B cell (primary cell): ENCODE results near the gene RNF7. TPM values are rescaled to one million over a fixed set of nuclear protein-coding genes. Genes with fewer than 3 reads are reported as not detected.

Experiments
- ATAC-seq: fragments of 200-7000 bp; cut with Tn5 transposase; one replicate; pipeline ENCODE4 v1.10.0; 2021; ENCODE audit warnings: low read depth, mild to moderate bottlenecking, moderate number of reproducible peaks, moderate library complexity
- CTCF ChIA-PET: fragments of 350-600 bp; sonication (Branson Sonifier 250); formaldehyde crosslinking; loops from one replicate; lab custom pipeline; 2021; ENCODE audit warnings: antibody characterized with exemption, inconsistent platforms; lab: Charles Lee
- POLR2A ChIA-PET: fragments of 350-600 bp; sonication (Branson Sonifier 250); formaldehyde crosslinking; loops from one replicate; lab custom pipeline; 2021; ENCODE audit warnings: antibody characterized with exemption; lab: Charles Lee
- DNase-seq: peaks from one replicate; pipeline ENCODE4 v3.0.0; 2013
- H2AFZ ChIP-seq: 2 replicates; pipeline ENCODE4 v1.6.1; 2012; ENCODE audit warnings: mild to moderate bottlenecking, low read depth, low read length; ENCODE audit not compliant: insufficient read depth, poor library complexity, severe bottlenecking
- H3K27ac ChIP-seq, 2 donors: 1 replicate in 1 of 2; 2 replicates in 1 of 2; pipeline ENCODE4 v1.5.1; 2012 to 2013; ENCODE audit warnings: low read length in 2 of 2, mild to moderate bottlenecking in 2 of 2, moderate library complexity in 1 of 2
- H3K27me3 ChIP-seq, 4 experiments: fragments of 200-600 bp in 1 of 4; sonication (generic) in 1 of 4; replicated peaks in 1 of 4; 1 replicate in 2 of 4; 2 replicates in 2 of 4; pipeline versions ENCODE4 v1.6.1 to v1.7.0; 2013 to 2016; ENCODE audit warnings: low read length in 3 of 4, mild to moderate bottlenecking in 2 of 4, mixed read lengths in 1 of 4, moderate library complexity in 1 of 4; ENCODE audit not compliant: insufficient read depth in 4 of 4, control insufficient read depth in 3 of 4; ENCODE audit errors: control extremely low read depth in 1 of 4
- H3K36me3 ChIP-seq, 2 experiments: replicated peaks in 1 of 2; 1 replicate in 1 of 2; 2 replicates in 1 of 2; pipeline versions ENCODE4 v1.6.1 to v1.7.1; 2013; ENCODE audit warnings: low read length in 1 of 2; ENCODE audit not compliant: insufficient read depth in 2 of 2, control insufficient read depth in 1 of 2; ENCODE audit errors: control extremely low read depth in 1 of 2, extremely low read depth in 1 of 2
- H3K4me1 ChIP-seq, 2 donors: fragments of 200-600 bp in 1 of 2; sonication (generic) in 1 of 2; 1 replicate in 1 of 2; 2 replicates in 1 of 2; pipeline versions ENCODE4 v1.5.1 to v1.6.1; 2013 to 2017; ENCODE audit warnings: low read length in 2 of 2; ENCODE audit not compliant: control insufficient read depth in 2 of 2, insufficient read depth in 2 of 2
- H3K4me2 ChIP-seq: replicated peaks from 2 replicates; pipeline ENCODE3; 2012; ENCODE audit warnings: mild to moderate bottlenecking, low read depth, low read length; ENCODE audit not compliant: poor library complexity, severe bottlenecking
- H3K4me3 ChIP-seq, 5 experiments: fragments of 200-600 bp in 1 of 5; sonication (generic) in 1 of 5; 1 replicate in 3 of 5; 2 replicates in 2 of 5; pipeline versions ENCODE4 v1.5.1 to v1.7.0; 2011 to 2016; ENCODE audit warnings: low read length in 4 of 5, mild to moderate bottlenecking in 4 of 5, low read depth in 2 of 5, control low read depth in 1 of 5, moderate library complexity in 1 of 5; ENCODE audit not compliant: insufficient read depth in 1 of 5; ENCODE audit errors: control extremely low read depth in 1 of 5, extremely low read depth in 1 of 5
- H3K79me2 ChIP-seq: fragments of 200-600 bp; sonication (generic); one replicate; pipeline ENCODE4 v1.6.0; 2016; ENCODE audit warnings: low read length; ENCODE audit not compliant: control insufficient read depth, insufficient read depth
- H3K9ac ChIP-seq: fragments of 200-600 bp; sonication (generic); 2 replicates; pipeline ENCODE4 v1.6.1; 2017; ENCODE audit warnings: mild to moderate bottlenecking, low read length, moderate library complexity
- H3K9me3 ChIP-seq, 3 donors: one replicate each; pipeline versions ENCODE4 v1.6.1 to v1.7.1; 2013; ENCODE audit warnings: low read length in 2 of 3; ENCODE audit not compliant: control insufficient read depth in 2 of 3, insufficient read depth in 1 of 3; ENCODE audit errors: control extremely low read depth in 1 of 3
- H4K20me1 ChIP-seq: 2 replicates; pipeline ENCODE4 v1.6.0; 2012; ENCODE audit warnings: mild to moderate bottlenecking, low read length; ENCODE audit not compliant: insufficient read depth, control insufficient read depth, poor library complexity, severe bottlenecking
- H3K27ac Mint-ChIP-seq: one replicate; pipeline ENCODE4 v1.8.0; 2021; ENCODE audit warnings: mixed read lengths
- H3K27me3 Mint-ChIP-seq: one replicate; pipeline ENCODE4 v1.8.0; 2021; ENCODE audit warnings: mixed read lengths
- H3K4me1 Mint-ChIP-seq: one replicate; pipeline ENCODE4 v1.8.0; 2021; ENCODE audit warnings: mixed read lengths
- H3K4me3 Mint-ChIP-seq: one replicate; pipeline ENCODE4 v1.8.0; 2021; ENCODE audit warnings: mixed read lengths
- H3K9me3 Mint-ChIP-seq: one replicate; pipeline ENCODE4 v1.8.0; 2022; ENCODE audit warnings: mixed read lengths; ENCODE audit not compliant: insufficient read depth
- EZH2 ChIP-seq: IDR thresholded peaks from 2 replicates; pipeline ENCODE4 v1.6.1; 2012; ENCODE audit warnings: borderline replicate concordance, low read depth, mild to moderate bottlenecking, moderate library complexity, low read length; ENCODE audit not compliant: insufficient read depth, poor library complexity, severe bottlenecking
- WGBS: methylation state at CpG from one replicate; pipeline ENCODE4 v1.1.5; 2013; ENCODE audit warnings: missing lambda C conversion rate; ENCODE audit not compliant: insufficient coverage; 5-methylcytosine and 5-hydroxymethylcytosine counted together
- intact Hi-C: fragments of 100-400 bp; cut with micrococcal nuclease; formaldehyde crosslinking; loops from one replicate; pipeline ENCODE4 v1.10.0; 2022
- polyA plus RNA-seq: library from polyadenylated mRNA; depleted of rRNA; stranded (reverse); fragments of >200 nt; gene quantifications from 2 replicates; pipeline ENCODE4 v1.2.3, GENCODE V29; 2012
- total RNA-seq, 2 donors: library from RNA; stranded (reverse); fragments of 120-200 nt in 1 of 2; gene quantifications; 1 replicate in 1 of 2; 2 replicates in 1 of 2; pipeline versions ENCODE4 v1.2.3 to v1.2.4, GENCODE V29; 2013 to 2022
- TF ChIP-seq, protein P1 (sequence below): fragments of 200-600 bp; IDR thresholded peaks from one replicate; pipeline ENCODE4 v1.8.0; 2022; ENCODE audit warnings: antibody characterized with exemption, mild to moderate bottlenecking

Gene RNF7
- total and polyA plus RNA-seq, 2 donors (not counting 1 experiment from before 2014, with no cell fraction given) = 38.0 to 40.9 TPM

GRCh38 chr3:141735176-141735575 lies 2.9 kb upstream of the RNF7 start:
- intact Hi-C loops = loop anchor here (5.0 kb wide), 4 partner anchors 158 to 1267 kb away; partner anchors contain the start of genes ATR, RASA2 and U2SURP
- H3K4me2 ChIP-seq = no peak overlapping the region
- H3K27me3 Mint-ChIP-seq = no peaks in the 10 kb centered on the region
- DNase-seq = no peak
- no peaks in the 10 kb centered on the region for H4K20me1 ChIP-seq
- H2AFZ ChIP-seq = no peak overlapping the region
- H3K9me3 ChIP-seq = no peaks in the 10 kb centered on the region
- no peaks in the 10 kb centered on the region for H3K27me3 ChIP-seq
- H3K4me3 Mint-ChIP-seq = no peak overlapping the region
- no peak overlapping the region for H3K4me3 ChIP-seq
- POLR2A ChIA-PET = no interaction called here
- no peak for ATAC-seq
- H3K4me1 Mint-ChIP-seq = peaks cover 24% of the 10 kb centered on the region
- H3K27ac Mint-ChIP-seq = no peak overlapping the region
- H3K9ac ChIP-seq = no peak overlapping the region
- H3K27ac ChIP-seq = no peak overlapping the region
- peaks cover 21% of the 10 kb centered on the region for H3K79me2 ChIP-seq
- peaks cover 20 to 23% of the 10 kb centered on the region in 2 donors for H3K4me1 ChIP-seq
- TF ChIP-seq, protein P1, sequence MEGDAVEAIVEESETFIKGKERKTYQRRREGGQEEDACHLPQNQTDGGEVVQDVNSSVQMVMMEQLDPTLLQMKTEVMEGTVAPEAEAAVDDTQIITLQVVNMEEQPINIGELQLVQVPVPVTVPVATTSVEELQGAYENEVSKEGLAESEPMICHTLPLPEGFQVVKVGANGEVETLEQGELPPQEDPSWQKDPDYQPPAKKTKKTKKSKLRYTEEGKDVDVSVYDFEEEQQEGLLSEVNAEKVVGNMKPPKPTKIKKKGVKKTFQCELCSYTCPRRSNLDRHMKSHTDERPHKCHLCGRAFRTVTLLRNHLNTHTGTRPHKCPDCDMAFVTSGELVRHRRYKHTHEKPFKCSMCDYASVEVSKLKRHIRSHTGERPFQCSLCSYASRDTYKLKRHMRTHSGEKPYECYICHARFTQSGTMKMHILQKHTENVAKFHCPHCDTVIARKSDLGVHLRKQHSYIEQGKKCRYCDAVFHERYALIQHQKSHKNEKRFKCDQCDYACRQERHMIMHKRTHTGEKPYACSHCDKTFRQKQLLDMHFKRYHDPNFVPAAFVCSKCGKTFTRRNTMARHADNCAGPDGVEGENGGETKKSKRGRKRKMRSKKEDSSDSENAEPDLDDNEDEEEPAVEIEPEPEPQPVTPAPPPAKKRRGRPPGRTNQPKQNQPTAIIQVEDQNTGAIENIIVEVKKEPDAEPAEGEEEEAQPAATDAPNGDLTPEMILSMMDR = no peak
- no peak for TF ChIP-seq EZH2
- CTCF ChIA-PET = no interaction called here
- no peaks in the 10 kb centered on the region for H3K9me3 Mint-ChIP-seq
- H3K36me3 ChIP-seq = no peaks in the 10 kb centered on the region

DNA sequence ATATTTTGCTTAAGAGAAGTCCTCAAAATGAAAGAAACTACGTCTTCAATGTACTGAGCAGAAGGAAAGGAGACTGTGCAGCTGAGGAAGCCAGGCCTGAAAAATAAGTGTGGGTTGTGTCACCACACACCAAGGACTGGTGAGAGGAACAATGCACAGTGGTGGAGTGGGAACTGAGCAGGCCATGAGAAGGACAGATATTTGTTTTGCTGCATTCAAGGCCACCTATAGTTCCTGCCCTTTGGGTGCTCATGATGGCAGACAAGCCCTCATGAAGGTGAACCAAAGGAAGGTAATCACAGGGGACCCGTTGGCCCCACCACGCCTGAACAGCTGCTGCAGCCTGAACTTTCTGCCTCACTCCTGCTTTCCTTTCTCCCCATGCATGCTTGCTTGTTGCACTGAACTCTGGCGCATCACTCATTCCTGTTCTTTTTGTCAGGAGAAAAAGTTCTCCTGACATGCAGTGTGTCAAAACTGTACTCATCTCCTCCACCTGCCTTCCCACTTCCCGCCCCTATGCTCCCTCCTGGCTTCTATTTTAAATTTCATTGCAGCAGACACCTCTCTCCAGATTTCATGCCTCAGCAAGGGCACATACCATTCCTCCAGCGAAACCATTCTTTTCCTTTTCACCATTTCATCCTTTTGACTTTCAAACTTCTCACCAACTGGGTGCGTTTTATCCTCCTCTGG lies 2.2 kb upstream of the RNF7 start:
- WGBS = 94% methylated on average over 6 of the region's 7 CpGs
- Histone ChIP-seq H3K9ac (no peak overlapping the region), H4K20me1 (peaks cover 5% of the 10 kb centered on the region), H3K36me3 (peaks cover 0 to under 1% of the 10 kb centered on the region in 2 experiments), H3K27ac (no peak overlapping the region), H3K4me3 (no peak overlapping the region), H3K79me2 (peaks cover 28% of the 10 kb centered on the region), H3K4me1 (peaks cover 23 to 27% of the 10 kb centered on the region in 2 donors), H3K4me2 (no peak overlapping the region), H3K9me3 (no peaks in the 10 kb centered on the region), H2AFZ (peak overlapping the region; percentile 76), H3K27me3 (no peaks in the 10 kb centered on the region)
- H3K9me3 Mint-ChIP-seq = no peaks in the 10 kb centered on the region
- CTCF ChIA-PET = no interaction called here
- TF ChIP-seq, protein P1 = no peak
- TF ChIP-seq EZH2 = no peak
- H3K27me3 Mint-ChIP-seq = no peaks in the 10 kb centered on the region
- ATAC-seq (no peak), DNase-seq (no peak)
- H3K4me1 Mint-ChIP-seq = peaks cover 31% of the 10 kb centered on the region
- peak overlapping the region; percentile 92 for H3K27ac Mint-ChIP-seq
- no peak overlapping the region for H3K4me3 Mint-ChIP-seq
- intact Hi-C loops = loop anchor here (5.0 kb wide), 4 partner anchors 159 to 1266 kb away; partner anchors contain the start of genes ATR, RASA2 and U2SURP
- POLR2A ChIA-PET = no interaction called here
